Osteoblast (primary cell): ENCODE measurements around the gene NARF. TPM values are rescaled to one million over a fixed set of nuclear protein-coding genes. Genes with fewer than 3 reads are reported as not detected.

Experiments used
- DNase-seq: peaks from one replicate; pipeline ENCODE4 v3.0.0; 2011; ENCODE audit warnings: low spot score, mixed read lengths; ENCODE audit not compliant: insufficient read length; ENCODE audit errors: missing footprints
- H2AFZ ChIP-seq: 2 replicates; pipeline ENCODE4 v1.6.0; 2011; ENCODE audit warnings: mild to moderate bottlenecking, low read length
- H3K27ac ChIP-seq: 2 replicates; pipeline ENCODE4 v1.5.1; 2011; ENCODE audit warnings: mild to moderate bottlenecking, low read depth, low read length, moderate library complexity
- H3K27me3 ChIP-seq: 2 replicates; pipeline ENCODE4 v1.6.0; 2012; ENCODE audit warnings: mild to moderate bottlenecking, control low read depth, inconsistent platforms, low read length, moderate library complexity; ENCODE audit not compliant: insufficient read depth
- H3K36me3 ChIP-seq: 2 replicates; pipeline ENCODE4 v1.5.1; 2011; ENCODE audit warnings: mild to moderate bottlenecking, low read length, control low read depth, moderate library complexity; ENCODE audit not compliant: insufficient read depth
- H3K4me1 ChIP-seq: 2 replicates; pipeline ENCODE4 v1.5.1; 2011; ENCODE audit warnings: mild to moderate bottlenecking, low read length, control low read depth, moderate library complexity; ENCODE audit not compliant: insufficient read depth
- H3K4me2 ChIP-seq: 2 replicates; pipeline ENCODE4 v1.6.0; 2011; ENCODE audit warnings: mild to moderate bottlenecking, low read length; ENCODE audit not compliant: insufficient read depth
- H3K4me3 ChIP-seq: fragments of 200-600 bp; sonication (generic); 3 replicates; pipeline ENCODE4 v1.5.1; 2012; ENCODE audit warnings: mild to moderate bottlenecking, low read length, inconsistent platforms; ENCODE audit not compliant: insufficient read depth
- H3K79me2 ChIP-seq: 2 replicates; pipeline ENCODE4 v1.6.0; 2012; ENCODE audit warnings: mild to moderate bottlenecking, low read length, control low read depth, inconsistent platforms; ENCODE audit not compliant: insufficient read depth
- H3K9me3 ChIP-seq: 2 replicates; pipeline ENCODE4 v1.5.1; 2011; ENCODE audit warnings: low read depth, low read length, control low read depth
- H4K20me1 ChIP-seq: 2 replicates; pipeline ENCODE4 v1.6.0; 2012; ENCODE audit warnings: mild to moderate bottlenecking, low read length, control low read depth; ENCODE audit not compliant: insufficient read depth
- CTCF ChIP-seq: IDR thresholded peaks from 2 replicates; pipeline ENCODE4 v1.5.1; 2011; ENCODE audit warnings: mild to moderate bottlenecking, low read depth, low read length, moderate library complexity; ENCODE audit errors: extremely low read depth
- total RNA-seq: library from RNA; depleted of rRNA; stranded (reverse); fragments of >200 nt; gene quantifications from 2 replicates; pipeline ENCODE4 v1.2.3, GENCODE V29; 2012

The NARF gene
- total RNA-seq, 1 donor: 34.4 TPM

DNA sequence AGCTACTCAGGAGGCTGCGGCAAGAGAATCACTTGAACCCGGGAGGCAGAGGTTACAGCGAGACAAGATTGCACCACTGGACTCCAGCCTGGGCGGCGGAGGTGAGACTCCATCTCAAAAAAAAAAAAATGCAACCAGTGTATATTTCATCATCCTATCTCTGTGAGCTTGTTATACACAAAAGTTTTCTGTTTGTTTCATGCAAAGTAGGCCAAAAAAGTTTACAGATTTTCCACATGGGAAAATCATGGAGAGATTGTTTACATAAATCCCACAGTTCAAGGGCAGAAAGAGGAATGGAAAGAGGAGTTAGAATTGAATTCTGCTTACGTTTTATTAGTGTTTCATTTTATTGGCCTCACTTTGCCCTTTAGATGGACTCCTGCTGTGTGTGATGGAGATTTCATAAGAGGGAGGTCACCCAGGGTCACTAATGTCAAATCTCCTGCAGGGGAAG, 24.7 kb downstream of the NARF start:
- Histone ChIP-seq H3K27ac (no peak overlapping the region), H3K4me1 (no peaks in the 10 kb centered on the region), H3K79me2 (no peaks in the 10 kb centered on the region), H2AFZ (no peak overlapping the region), H4K20me1 (no peaks in the 10 kb centered on the region), H3K36me3 (peaks cover 31% of the 10 kb centered on the region), H3K27me3 (no peaks in the 10 kb centered on the region), H3K4me2 (no peak overlapping the region), H3K9me3 (no peaks in the 10 kb centered on the region), H3K4me3 (no peak overlapping the region)
- no peak for TF ChIP-seq CTCF
- DNase-seq: peak; percentile 34

DNA sequence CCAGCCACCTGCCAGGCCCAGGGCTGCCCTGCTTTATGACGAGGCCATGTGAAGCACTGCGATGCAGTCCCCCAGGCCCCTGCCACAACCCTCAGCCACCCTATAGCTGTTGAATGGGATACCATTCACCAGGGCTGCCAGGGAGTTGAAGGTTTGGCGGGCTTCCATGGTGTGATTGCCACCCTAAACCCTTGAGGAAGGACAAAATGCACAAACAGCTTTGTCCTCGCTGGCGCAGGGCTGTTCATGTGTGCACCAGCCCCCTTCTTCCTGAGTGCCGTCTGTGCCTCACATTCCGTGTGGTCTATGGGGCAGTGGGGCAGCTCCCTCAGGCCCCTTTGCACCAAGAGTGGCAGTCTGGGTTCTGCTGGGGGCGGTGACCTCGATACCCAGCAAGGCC, 25.3 kb downstream of the NARF start:
- DNase-seq: peak; percentile 37
- no peak overlapping the region for H3K4me3 ChIP-seq
- no peaks in the 10 kb centered on the region for H4K20me1 ChIP-seq
- H3K27ac ChIP-seq: no peak overlapping the region
- no peaks in the 10 kb centered on the region for H3K27me3 ChIP-seq
- H3K36me3 ChIP-seq: peaks cover 31% of the 10 kb centered on the region
- H3K4me1 ChIP-seq: peaks cover 5% of the 10 kb centered on the region
- no peak overlapping the region for H2AFZ ChIP-seq
- no peaks in the 10 kb centered on the region for H3K79me2 ChIP-seq
- no peaks in the 10 kb centered on the region for H3K9me3 ChIP-seq
- TF ChIP-seq CTCF: no peak
- H3K4me2 ChIP-seq: no peak overlapping the region

- no peaks in the 10 kb centered on the region for H3K9me3 ChIP-seq
- H3K4me1 ChIP-seq: peaks cover 11% of the 10 kb centered on the region
- no peaks in the 10 kb centered on the region for H3K79me2 ChIP-seq
- H3K27ac ChIP-seq: no peak overlapping the region
- peaks cover 20% of the 10 kb centered on the region for H3K36me3 ChIP-seq
- no peak overlapping the region for H2AFZ ChIP-seq
- peak; percentile 69 for DNase-seq
- no peak overlapping the region for H3K4me2 ChIP-seq
- H3K27me3 ChIP-seq: no peaks in the 10 kb centered on the region
- H3K4me3 ChIP-seq: no peak overlapping the region
- no peaks in the 10 kb centered on the region for H4K20me1 ChIP-seq
- no peak for TF ChIP-seq CTCF
These were observed 27.9 kb downstream of the NARF start for GRCh38 chr17:82486231-82487094.

- Histone ChIP-seq H3K79me2 (no peaks in the 10 kb centered on the region), H3K36me3 (peaks cover 18% of the 10 kb centered on the region), H3K27ac (no peak overlapping the region), H4K20me1 (no peaks in the 10 kb centered on the region), H3K4me1 (peaks cover 17% of the 10 kb centered on the region), H3K4me2 (no peak overlapping the region), H2AFZ (no peak overlapping the region), H3K4me3 (no peak overlapping the region), H3K9me3 (no peaks in the 10 kb centered on the region), H3K27me3 (no peaks in the 10 kb centered on the region)
- no peak for TF ChIP-seq CTCF
- DNase-seq: peak; percentile 36
These were observed 29.4 kb downstream of the NARF start for GRCh38 chr17:82487910-82488309.
